ENCODE measurements around the gene FMN1. TPM values are rescaled to one million over a fixed set of nuclear protein-coding genes. Genes with fewer than 3 reads are reported as not detected.
A peak's percentile ranks its signal among the peaks of the same experiment; 100 is the strongest.

The FMN1 gene
- polyA plus RNA-seq, 1 donor from 2014 or later, result 0.40 TPM

DNA sequence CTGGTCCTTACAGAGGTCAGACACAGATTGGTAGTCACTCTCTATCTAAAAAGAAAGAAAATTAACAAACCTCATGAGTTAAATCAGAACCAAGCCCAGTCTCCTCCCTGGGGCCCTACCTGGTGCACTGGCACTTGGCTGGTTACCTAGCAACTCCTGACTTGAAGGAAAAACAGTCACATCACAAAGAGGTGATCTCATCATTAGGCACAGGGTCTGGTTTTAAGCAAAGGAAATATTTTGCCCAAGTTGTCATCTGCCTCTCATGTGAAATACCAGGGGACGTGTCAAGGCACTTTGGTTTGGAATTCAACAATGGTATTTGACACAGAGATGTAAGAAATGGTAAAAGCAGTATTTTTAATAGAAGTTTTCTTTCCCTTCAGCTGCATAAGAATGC is 47.7 kb upstream of the FMN1 start:
- Histone ChIP-seq H3K9ac (ENCODE audit: low read length) (peak overlapping the region; percentile 41), H3K79me2 (replicated peaks; ENCODE audit: insufficient read depth, low read length) (no peaks in the 10 kb centered on the region), H3K36me3 (ENCODE audit: insufficient read depth, low read length) (no peaks in the 10 kb centered on the region), H2AFZ (ENCODE audit: low read depth, low read length) (no peak overlapping the region), H4K20me1 (ENCODE audit: insufficient read depth) (no peaks in the 10 kb centered on the region), H3K4me2 (ENCODE audit: low read length) (peak overlapping the region; percentile 40), H3K27ac (ENCODE audit: low read length) (peak overlapping the region; percentile 83), H3K4me3 (ENCODE audit: low read length) (peak overlapping the region; percentile 42), H3K27me3 (ENCODE audit: insufficient read depth, low read depth, low read length) (no peaks in the 10 kb centered on the region), H3F3A (ENCODE audit: insufficient read depth, low read length, poor library complexity, severe bottlenecking) (no peaks in the 10 kb centered on the region), H3K9me2 (ENCODE audit: insufficient read depth, low read length) (no peaks in the 10 kb centered on the region), H3K9me3 (ENCODE audit: low read length) (no peaks in the 10 kb centered on the region)
- no peak for TF ChIP-seq MXI1 (conservative IDR thresholded peaks at IDR 0.05; ENCODE audit: poor library complexity, severe bottlenecking)
- TF ChIP-seq POLR2AphosphoS5 (IDR thresholded peaks at IDR 0.05), result peak; percentile 74
- no peak for TF ChIP-seq EZH2 (IDR thresholded peaks at IDR 0.05; ENCODE audit: borderline replicate concordance, insufficient read depth, low read length, poor library complexity, severe bottlenecking)
- no peak for TF ChIP-seq TAF1 (IDR thresholded peaks at IDR 0.05; ENCODE audit: low read depth)
- TF ChIP-seq, protein P1, sequence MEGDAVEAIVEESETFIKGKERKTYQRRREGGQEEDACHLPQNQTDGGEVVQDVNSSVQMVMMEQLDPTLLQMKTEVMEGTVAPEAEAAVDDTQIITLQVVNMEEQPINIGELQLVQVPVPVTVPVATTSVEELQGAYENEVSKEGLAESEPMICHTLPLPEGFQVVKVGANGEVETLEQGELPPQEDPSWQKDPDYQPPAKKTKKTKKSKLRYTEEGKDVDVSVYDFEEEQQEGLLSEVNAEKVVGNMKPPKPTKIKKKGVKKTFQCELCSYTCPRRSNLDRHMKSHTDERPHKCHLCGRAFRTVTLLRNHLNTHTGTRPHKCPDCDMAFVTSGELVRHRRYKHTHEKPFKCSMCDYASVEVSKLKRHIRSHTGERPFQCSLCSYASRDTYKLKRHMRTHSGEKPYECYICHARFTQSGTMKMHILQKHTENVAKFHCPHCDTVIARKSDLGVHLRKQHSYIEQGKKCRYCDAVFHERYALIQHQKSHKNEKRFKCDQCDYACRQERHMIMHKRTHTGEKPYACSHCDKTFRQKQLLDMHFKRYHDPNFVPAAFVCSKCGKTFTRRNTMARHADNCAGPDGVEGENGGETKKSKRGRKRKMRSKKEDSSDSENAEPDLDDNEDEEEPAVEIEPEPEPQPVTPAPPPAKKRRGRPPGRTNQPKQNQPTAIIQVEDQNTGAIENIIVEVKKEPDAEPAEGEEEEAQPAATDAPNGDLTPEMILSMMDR (IDR thresholded peaks at IDR 0.05; ENCODE audit: poor library complexity, severe bottlenecking), result no peak
- TF ChIP-seq, protein P2, sequence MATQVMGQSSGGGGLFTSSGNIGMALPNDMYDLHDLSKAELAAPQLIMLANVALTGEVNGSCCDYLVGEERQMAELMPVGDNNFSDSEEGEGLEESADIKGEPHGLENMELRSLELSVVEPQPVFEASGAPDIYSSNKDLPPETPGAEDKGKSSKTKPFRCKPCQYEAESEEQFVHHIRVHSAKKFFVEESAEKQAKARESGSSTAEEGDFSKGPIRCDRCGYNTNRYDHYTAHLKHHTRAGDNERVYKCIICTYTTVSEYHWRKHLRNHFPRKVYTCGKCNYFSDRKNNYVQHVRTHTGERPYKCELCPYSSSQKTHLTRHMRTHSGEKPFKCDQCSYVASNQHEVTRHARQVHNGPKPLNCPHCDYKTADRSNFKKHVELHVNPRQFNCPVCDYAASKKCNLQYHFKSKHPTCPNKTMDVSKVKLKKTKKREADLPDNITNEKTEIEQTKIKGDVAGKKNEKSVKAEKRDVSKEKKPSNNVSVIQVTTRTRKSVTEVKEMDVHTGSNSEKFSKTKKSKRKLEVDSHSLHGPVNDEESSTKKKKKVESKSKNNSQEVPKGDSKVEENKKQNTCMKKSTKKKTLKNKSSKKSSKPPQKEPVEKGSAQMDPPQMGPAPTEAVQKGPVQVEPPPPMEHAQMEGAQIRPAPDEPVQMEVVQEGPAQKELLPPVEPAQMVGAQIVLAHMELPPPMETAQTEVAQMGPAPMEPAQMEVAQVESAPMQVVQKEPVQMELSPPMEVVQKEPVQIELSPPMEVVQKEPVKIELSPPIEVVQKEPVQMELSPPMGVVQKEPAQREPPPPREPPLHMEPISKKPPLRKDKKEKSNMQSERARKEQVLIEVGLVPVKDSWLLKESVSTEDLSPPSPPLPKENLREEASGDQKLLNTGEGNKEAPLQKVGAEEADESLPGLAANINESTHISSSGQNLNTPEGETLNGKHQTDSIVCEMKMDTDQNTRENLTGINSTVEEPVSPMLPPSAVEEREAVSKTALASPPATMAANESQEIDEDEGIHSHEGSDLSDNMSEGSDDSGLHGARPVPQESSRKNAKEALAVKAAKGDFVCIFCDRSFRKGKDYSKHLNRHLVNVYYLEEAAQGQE (IDR thresholded peaks at IDR 0.05; ENCODE audit: borderline replicate concordance), result no peak
- no peak for TF ChIP-seq SMC3 (conservative IDR thresholded peaks at IDR 0.05; ENCODE audit: poor library complexity)
- TF ChIP-seq EP300 (conservative IDR thresholded peaks at IDR 0.05; ENCODE audit: poor library complexity, severe bottlenecking), result peak; percentile 84
- no peak for TF ChIP-seq RAD21 (conservative IDR thresholded peaks at IDR 0.05)

DNA sequence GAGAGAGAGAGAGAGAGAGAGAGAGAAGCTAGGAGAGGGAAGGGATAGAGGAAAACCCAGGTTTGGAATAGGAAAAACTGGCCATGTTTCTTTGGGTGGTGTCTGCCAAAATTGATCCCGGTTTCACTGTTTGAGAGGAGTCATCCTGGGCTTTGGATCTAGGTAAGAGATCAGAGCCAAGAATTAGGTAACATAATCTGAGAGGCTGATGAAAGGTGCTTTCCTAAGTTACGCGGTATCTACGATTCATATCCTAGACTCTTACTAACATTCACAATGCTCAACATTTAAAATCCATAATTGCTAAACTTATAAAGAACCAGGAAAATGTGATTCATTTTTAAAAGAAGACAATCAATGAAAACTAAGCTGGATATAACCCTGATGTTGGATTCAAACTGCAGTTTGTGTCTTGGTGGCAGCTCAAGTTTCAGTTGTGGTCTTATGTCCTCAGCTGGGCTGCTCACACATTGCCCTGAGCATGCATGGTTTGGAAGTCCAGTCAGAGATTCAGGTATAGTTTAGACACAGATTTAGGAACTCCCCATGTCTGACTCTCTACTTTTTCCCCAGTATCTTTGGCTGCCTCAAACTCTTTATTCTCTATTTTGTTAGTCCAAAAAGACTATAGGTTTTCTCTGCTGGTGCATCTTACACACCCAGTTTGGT is 42.5 kb upstream of the FMN1 start:
- Histone ChIP-seq H4K20me1 (ENCODE audit: insufficient read depth) (no peaks in the 10 kb centered on the region), H2AFZ (ENCODE audit: low read depth, low read length) (no peak overlapping the region), H3K9me2 (ENCODE audit: insufficient read depth, low read length) (no peaks in the 10 kb centered on the region), H3K9me3 (ENCODE audit: low read length) (no peaks in the 10 kb centered on the region), H3K9ac (ENCODE audit: low read length) (no peak overlapping the region), H3K36me3 (ENCODE audit: insufficient read depth, low read length) (no peaks in the 10 kb centered on the region), H3K4me3 (ENCODE audit: low read length) (no peak overlapping the region), H3K4me2 (ENCODE audit: low read length) (no peak overlapping the region), H3K79me2 (replicated peaks; ENCODE audit: insufficient read depth, low read length) (no peaks in the 10 kb centered on the region), H3K27ac (ENCODE audit: low read length) (no peak overlapping the region), H3K27me3 (ENCODE audit: insufficient read depth, low read depth, low read length) (no peaks in the 10 kb centered on the region), H3F3A (ENCODE audit: insufficient read depth, low read length, poor library complexity, severe bottlenecking) (no peaks in the 10 kb centered on the region)
- TF ChIP-seq EP300 (conservative IDR thresholded peaks at IDR 0.05; ENCODE audit: poor library complexity, severe bottlenecking), result no peak
- no peak for TF ChIP-seq RAD21 (conservative IDR thresholded peaks at IDR 0.05)
- no peak for TF ChIP-seq SMC3 (conservative IDR thresholded peaks at IDR 0.05; ENCODE audit: poor library complexity)
- TF ChIP-seq, protein P2 (IDR thresholded peaks at IDR 0.05; ENCODE audit: borderline replicate concordance), result no peak
